HG02884 (cell line): ENCODE data around the gene OXER1.

Experiments
- ATAC-seq: cut with Tn5 transposase; IDR thresholded peaks from one replicate; pipeline ENCODE4 v1.9.1; 2021; ENCODE audit warnings: mild to moderate bottlenecking, moderate library complexity; ENCODE audit not compliant: unreplicated experiment

OXER1 gene

DNA sequence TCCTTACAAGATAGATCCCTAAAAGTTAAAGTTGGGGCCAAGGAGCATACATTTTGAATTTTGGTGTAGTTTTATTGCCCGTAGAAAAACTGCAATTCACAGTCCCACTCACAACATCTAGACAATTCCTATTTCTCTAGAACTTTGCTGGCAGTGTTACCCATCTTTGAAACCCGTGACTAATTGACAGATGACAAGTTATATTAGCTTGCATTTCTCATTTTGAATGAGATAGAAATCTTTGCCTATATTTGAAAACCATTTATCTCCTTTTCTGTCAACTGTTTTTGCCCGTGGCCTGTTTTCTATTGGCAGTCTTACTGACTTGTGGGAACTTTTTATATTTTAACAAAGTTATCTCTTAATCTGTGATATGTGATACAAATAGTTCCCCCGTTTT is 50.0 kb downstream of the OXER1 start:
- no peak for ATAC-seq

DNA sequence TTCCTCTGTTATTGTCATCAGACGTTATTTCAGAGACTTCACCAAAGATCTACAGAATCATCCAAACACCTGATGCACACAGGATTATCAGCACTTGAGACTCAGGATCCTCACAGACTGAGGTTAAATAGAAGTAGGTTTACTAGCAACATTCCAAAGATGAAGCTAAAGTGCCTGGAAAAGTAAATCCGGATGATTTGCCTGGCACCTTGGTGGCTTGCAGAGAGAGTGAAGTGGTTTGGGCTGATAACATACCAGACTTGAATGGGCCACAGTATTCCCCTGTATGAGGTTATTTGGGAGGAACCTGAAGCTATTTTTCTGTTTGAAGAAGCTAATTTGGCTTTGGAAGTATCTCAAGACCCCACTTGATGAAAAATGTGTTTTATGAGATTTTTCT is 51.0 kb downstream of the OXER1 start:
- no peak for ATAC-seq
